Psoas muscle (tissue), 8 donors: Measurements from ENCODE around the gene PRKCA. TPM values are rescaled to one million over a fixed set of nuclear protein-coding genes. Genes with fewer than 3 reads are reported as not detected.

Experiments
- ATAC-seq, 4 donors: fragments of 200-7000 bp; cut with Tn5 transposase; one replicate each; pipeline ENCODE4 v1.9.1; 2020; ENCODE audit warnings: moderate library complexity in 3 of 4, mild to moderate bottlenecking in 2 of 4
- DNase-seq, 2 donors: peaks; one replicate each; pipeline ENCODE4 v3.0.0-alpha.2; 2020
- H3K27ac ChIP-seq: fragments of 200-600 bp; one replicate; pipeline ENCODE4 v1.8.0; 2022
- H3K27me3 ChIP-seq, 3 donors: fragments of 200-600 bp in 1 of 3; one replicate each; pipeline versions ENCODE4 v1.6.1 to v1.8.0; 2013 to 2022; ENCODE audit warnings: low read length in 2 of 3, mild to moderate bottlenecking in 2 of 3, moderate library complexity in 1 of 3; ENCODE audit not compliant: insufficient read depth in 3 of 3
- H3K36me3 ChIP-seq, 2 donors: fragments of 200-600 bp in 1 of 2; one replicate each; pipeline versions ENCODE4 v1.6.1 to v1.8.0; 2013 to 2022; ENCODE audit warnings: low read depth in 1 of 2, mild to moderate bottlenecking in 1 of 2, moderate library complexity in 1 of 2; ENCODE audit not compliant: insufficient read depth in 1 of 2
- H3K4me1 ChIP-seq: fragments of 200-600 bp; one replicate; pipeline ENCODE4 v1.8.0; 2022
- H3K4me3 ChIP-seq: fragments of 200-600 bp; one replicate; pipeline ENCODE4 v1.8.0; 2022; ENCODE audit warnings: mild to moderate bottlenecking
- H3K9me3 ChIP-seq: fragments of 200-600 bp; one replicate; pipeline ENCODE4 v1.8.0; 2022
- WGBS, 3 donors: extraction: QIAGEN DNeasy Blood & Tissue Kit; methylation state at CpG; one replicate each; pipeline versions ENCODE4 v1.1.6 to v1.1.7; 2013; 5-methylcytosine and 5-hydroxymethylcytosine counted together
- intact Hi-C, 2 donors: fragments of 100-400 bp; cut with DNase I; formaldehyde crosslinking; loops; one replicate each; pipeline versions ENCODE4 v1.11.0 to v1.14.2; 2022
- polyA plus RNA-seq, 3 donors: library from polyadenylated mRNA; stranded (reverse); fragments of 200-250 nt; gene quantifications; one replicate each; pipeline ENCODE4 v1.2.3, GENCODE V29; 2013
- total RNA-seq, 4 donors: library from RNA; stranded (reverse); fragmentation: NEBNext Ultra II Directional in 2 of 4; extraction: Animal tissue kit (Norgen Biotek cat#: 25700) in 2 of 4; gene quantifications; one replicate each; pipeline versions ENCODE4 v1.2.1 to v1.2.4, GENCODE V29; 2021 to 2023
- TF ChIP-seq, protein P1 (sequence below): fragments of 200-600 bp; IDR thresholded peaks from one replicate; pipeline ENCODE4 v1.8.0; 2022; ENCODE audit warnings: antibody characterized with exemption
- donor health status: healthy with polysubstance abuse.
- donor health status: DM: no; HTN: no; CAD: no; lungs with moderate emphysema.
- donor health status: Bipolar disorder and iron deficiency.
- donor health status: healthy.
- donor health status: DM: yes; HTN: yes; CAD: no.
- donor health status: DM: no; HTN: no; CAD: no.
- donor health status: DM: no; HTN: no; CAD: no.
- donor health status: DM: yes; HTN: yes; CAD: no.

The PRKCA gene
- total and polyA plus RNA-seq, 7 donors = 0.35 to 15.5 (median 8.2) TPM

DNA sequence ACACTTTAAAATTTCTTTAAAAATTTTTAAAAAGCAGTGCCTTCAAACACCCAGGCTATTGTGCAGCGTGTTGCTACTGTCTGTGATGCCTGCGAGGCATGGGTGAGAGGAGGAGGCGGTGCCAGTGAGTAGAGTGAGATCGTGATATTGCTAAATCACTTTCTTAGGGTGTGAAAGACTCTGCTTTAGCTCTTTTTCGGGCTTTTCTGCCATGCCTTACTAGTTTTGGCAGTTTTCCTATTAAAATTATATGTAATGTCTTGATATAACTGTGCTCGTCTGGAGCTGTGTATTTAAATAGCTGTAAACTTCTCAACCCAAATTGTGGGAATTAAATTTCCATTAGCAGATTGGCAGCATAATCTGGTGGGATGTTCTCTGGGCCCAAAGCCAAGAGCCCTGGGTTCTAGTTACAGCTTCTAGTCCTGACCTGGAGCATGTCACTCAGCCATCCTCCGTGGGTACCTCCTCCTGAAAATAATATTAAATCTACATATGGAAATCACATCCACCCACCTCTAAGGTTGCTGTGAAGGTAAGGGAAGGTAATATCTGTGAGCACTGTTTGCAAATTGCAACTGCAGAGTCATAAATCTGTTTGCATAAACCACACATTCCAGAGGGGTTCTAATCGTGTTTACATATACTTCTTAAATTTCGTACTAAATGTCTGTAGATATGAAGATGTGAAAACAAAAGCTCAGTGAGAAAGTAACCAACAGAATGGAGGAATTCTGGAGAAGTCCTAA lies 268.2 kb downstream of the PRKCA start:
- intact Hi-C loops = no loop called here
- Histone ChIP-seq H3K4me1 (no peaks in the 10 kb centered on the region), H3K9me3 (no peaks in the 10 kb centered on the region), H3K27me3 (no peaks in the 10 kb centered on the region), H3K27ac (no peak overlapping the region), H3K4me3 (no peak overlapping the region), H3K36me3 (no peaks in the 10 kb centered on the region)
- DNase-seq (no peak), ATAC-seq (no peak)
- WGBS, 3 donors = 68 to 73% (median 71%) methylated on average over 9 of the region's 9 CpGs
- TF ChIP-seq, protein P1, sequence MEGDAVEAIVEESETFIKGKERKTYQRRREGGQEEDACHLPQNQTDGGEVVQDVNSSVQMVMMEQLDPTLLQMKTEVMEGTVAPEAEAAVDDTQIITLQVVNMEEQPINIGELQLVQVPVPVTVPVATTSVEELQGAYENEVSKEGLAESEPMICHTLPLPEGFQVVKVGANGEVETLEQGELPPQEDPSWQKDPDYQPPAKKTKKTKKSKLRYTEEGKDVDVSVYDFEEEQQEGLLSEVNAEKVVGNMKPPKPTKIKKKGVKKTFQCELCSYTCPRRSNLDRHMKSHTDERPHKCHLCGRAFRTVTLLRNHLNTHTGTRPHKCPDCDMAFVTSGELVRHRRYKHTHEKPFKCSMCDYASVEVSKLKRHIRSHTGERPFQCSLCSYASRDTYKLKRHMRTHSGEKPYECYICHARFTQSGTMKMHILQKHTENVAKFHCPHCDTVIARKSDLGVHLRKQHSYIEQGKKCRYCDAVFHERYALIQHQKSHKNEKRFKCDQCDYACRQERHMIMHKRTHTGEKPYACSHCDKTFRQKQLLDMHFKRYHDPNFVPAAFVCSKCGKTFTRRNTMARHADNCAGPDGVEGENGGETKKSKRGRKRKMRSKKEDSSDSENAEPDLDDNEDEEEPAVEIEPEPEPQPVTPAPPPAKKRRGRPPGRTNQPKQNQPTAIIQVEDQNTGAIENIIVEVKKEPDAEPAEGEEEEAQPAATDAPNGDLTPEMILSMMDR = no peak

DNA sequence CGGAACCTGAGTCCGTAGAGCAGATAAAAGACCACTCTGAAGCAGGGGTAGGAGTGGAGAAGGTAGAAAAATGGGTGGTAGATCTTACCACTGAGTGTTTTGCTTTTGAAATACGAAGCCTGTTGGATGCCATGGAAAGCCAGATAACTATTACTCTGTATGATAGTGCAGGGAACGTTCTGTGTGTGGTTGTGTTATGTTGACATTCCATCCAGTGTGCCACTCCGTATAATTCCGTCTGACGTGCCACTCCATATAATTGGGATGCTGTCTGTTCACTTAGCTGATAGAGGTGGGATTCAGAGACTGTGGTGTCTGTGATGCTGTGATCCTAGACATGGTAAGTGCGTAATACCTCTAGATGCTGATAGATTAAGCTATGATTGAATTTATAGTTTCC lies 269.3 kb downstream of the PRKCA start:
- Histone ChIP-seq H3K4me1 (no peaks in the 10 kb centered on the region), H3K27ac (no peak overlapping the region), H3K9me3 (no peaks in the 10 kb centered on the region), H3K4me3 (no peak overlapping the region), H3K27me3 (no peaks in the 10 kb centered on the region), H3K36me3 (no peaks in the 10 kb centered on the region)
- TF ChIP-seq, protein P1 = no peak
- DNase-seq (no peak), ATAC-seq (no peak)
- intact Hi-C loops = no loop called here
- WGBS, 3 donors = 85 to 91% (median 90%) methylated on average over 8 of the region's 8 CpGs

DNA sequence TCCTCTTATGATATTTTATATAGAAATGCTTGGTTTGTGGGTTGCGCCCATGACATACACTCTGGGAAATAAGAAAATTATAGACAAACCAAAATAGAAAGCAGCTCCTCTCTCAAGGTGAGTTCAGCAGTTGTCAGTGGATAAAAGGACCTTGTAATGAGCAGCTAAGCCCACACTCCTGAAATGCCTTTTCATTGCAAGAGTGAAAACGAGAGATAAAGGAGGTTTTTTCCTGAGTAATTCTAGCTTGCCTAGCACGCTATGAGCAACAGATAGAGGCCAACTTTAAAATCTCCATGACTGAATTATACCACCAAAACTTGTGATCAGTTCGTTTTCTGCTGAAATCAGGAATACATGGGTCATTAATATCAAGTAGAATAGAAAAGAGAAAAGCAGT lies 270.7 kb downstream of the PRKCA start:
- Histone ChIP-seq H3K27me3 (no peaks in the 10 kb centered on the region), H3K36me3 (no peaks in the 10 kb centered on the region), H3K4me3 (no peak overlapping the region), H3K4me1 (no peaks in the 10 kb centered on the region), H3K27ac (no peak overlapping the region), H3K9me3 (no peaks in the 10 kb centered on the region)
- 64 to 74% (median 67%) methylated on average over 4 of the region's 4 CpGs for WGBS, 3 donors
- ATAC-seq (no peak), DNase-seq (no peak)
- intact Hi-C loops = no loop called here
- TF ChIP-seq, protein P1 = no peak

DNA sequence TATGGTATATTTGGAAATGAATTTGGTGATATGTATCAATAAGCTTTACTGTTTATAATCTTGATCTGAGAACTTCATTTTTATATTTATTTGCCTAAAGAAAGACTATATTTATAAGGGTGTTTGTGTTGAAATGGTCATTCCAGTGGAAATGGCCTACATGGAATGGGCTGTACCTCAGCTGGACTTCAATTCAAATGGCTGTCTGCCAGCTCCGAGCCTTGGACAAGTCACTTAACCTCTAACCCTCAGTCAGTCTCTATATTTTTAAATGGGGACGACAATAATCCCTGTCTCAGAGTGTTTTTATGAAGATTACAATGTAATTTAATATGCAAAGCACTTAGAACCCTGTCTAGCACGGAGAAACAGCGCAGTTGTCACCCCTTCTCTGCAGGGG lies 271.7 kb downstream of the PRKCA start:
- no peaks in the 10 kb centered on the region for H3K27me3 ChIP-seq
- no peaks in the 10 kb centered on the region for H3K36me3 ChIP-seq
- TF ChIP-seq, protein P1 = no peak
- no peak for DNase-seq
- intact Hi-C loops = no loop called here
- no peaks in the 10 kb centered on the region for H3K4me1 ChIP-seq
- ATAC-seq = no peak
- H3K9me3 ChIP-seq = no peaks in the 10 kb centered on the region
- H3K27ac ChIP-seq = no peak overlapping the region
- no peak overlapping the region for H3K4me3 ChIP-seq
- 58 to 74% (median 60%) methylated on average over 4 of the region's 4 CpGs for WGBS, 3 donors

DNA sequence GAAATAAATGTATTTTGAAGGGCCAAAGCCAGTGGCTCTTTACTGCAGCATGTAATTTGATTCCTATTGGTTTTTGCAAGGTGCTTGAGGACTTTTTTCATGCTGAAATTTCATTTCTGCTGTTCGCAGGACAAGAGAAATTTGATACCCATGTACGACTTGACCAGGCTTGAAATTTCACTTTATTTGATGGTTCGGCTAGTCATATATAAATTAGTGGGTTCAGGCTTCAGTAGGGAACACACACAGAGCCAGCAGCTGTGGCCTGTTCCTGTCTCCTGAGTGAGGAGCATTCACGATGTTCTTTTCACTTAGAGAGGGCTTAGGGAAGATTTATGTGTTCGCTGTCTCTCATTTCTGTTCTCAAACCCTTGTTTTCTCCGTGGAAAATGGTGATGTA lies 274.1 kb downstream of the PRKCA start:
- DNase-seq (no peak), ATAC-seq (no peak)
- Histone ChIP-seq H3K27ac (no peak overlapping the region), H3K27me3 (no peaks in the 10 kb centered on the region), H3K4me3 (no peak overlapping the region), H3K36me3 (no peaks in the 10 kb centered on the region), H3K9me3 (no peaks in the 10 kb centered on the region), H3K4me1 (peaks cover 8% of the 10 kb centered on the region)
- intact Hi-C loops = no loop called here
- TF ChIP-seq, protein P1 = no peak
- WGBS, 3 donors = 44 to 49% (median 48%) methylated on average over 6 of the region's 6 CpGs
